Measurements from ENCODE around the gene POPDC2.

POPDC2 gene

DNA sequence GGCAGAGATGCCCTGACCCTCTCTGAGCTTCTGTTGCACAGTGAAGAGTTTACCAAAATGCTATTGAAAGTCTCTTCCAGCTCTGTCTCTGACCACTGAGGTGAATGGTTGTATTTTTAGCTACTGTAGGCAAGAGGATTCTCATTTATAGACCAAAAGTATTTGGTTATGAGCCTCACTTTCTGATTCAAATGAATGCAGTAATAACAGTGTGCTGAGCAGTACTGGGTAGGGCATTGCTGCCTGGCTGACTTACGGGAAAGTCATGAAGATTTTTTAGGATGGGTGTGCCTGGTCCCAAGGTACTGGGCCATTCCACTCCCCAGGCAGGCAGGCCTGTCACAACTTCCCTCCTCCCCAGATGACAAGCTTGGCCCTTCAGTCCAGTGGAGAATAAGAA is 47.2 kb downstream of the POPDC2 start:
- TF ChIP-seq, protein P1, sequence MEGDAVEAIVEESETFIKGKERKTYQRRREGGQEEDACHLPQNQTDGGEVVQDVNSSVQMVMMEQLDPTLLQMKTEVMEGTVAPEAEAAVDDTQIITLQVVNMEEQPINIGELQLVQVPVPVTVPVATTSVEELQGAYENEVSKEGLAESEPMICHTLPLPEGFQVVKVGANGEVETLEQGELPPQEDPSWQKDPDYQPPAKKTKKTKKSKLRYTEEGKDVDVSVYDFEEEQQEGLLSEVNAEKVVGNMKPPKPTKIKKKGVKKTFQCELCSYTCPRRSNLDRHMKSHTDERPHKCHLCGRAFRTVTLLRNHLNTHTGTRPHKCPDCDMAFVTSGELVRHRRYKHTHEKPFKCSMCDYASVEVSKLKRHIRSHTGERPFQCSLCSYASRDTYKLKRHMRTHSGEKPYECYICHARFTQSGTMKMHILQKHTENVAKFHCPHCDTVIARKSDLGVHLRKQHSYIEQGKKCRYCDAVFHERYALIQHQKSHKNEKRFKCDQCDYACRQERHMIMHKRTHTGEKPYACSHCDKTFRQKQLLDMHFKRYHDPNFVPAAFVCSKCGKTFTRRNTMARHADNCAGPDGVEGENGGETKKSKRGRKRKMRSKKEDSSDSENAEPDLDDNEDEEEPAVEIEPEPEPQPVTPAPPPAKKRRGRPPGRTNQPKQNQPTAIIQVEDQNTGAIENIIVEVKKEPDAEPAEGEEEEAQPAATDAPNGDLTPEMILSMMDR (conservative IDR thresholded peaks at IDR 0.05; ENCODE audit: low read length): no peak
- no peak for DNase-seq (ENCODE audit: low read depth)
- no peak overlapping the region for H3K4me3 ChIP-seq (ENCODE audit: low read length)

DNA sequence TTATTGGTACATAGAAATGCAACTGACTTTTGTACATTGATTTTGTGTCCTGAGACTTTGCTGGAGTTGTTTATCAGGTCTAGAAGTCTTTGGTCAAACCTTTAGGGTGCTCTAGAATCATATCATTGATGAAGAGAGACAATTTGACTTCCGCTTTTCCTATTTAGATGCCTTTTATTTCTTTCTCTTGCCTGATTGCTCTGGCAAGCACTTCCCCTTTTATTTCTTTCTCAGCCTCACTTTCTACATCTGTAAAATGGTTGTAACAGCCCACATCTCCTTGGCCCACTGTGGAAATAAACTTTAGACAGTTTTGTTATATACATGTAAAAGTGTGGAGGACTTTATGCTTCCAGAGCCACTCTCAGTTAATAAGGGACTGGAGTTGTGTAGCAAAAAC is 48.7 kb downstream of the POPDC2 start:
- no peak overlapping the region for H3K4me3 ChIP-seq (ENCODE audit: low read length)
- DNase-seq (ENCODE audit: low read depth): no peak
- TF ChIP-seq, protein P1 (conservative IDR thresholded peaks at IDR 0.05; ENCODE audit: low read length): no peak

DNA sequence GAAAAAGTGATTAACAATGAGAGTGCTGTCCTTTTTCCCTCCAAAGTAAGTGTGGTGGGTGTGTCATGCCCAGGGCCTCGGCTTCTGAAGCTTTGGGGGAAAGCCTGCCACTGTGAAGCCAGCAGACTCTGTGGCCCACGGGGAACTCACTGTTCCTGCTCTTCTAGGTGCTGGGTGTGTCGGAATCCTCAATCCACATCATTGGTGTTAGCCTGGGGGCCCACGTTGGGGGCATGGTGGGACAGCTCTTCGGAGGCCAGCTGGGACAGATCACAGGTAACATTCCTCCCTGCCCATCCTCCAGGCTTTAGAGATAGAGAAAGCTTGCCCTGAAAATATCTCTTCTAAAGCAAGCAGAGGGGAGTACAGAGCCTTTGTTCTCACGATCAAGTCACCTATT is 51.1 kb downstream of the POPDC2 start:
- TF ChIP-seq, protein P1 (conservative IDR thresholded peaks at IDR 0.05; ENCODE audit: low read length): no peak
- H3K4me3 ChIP-seq (ENCODE audit: low read length): no peak overlapping the region
- no peak for DNase-seq (ENCODE audit: low read depth)

DNA sequence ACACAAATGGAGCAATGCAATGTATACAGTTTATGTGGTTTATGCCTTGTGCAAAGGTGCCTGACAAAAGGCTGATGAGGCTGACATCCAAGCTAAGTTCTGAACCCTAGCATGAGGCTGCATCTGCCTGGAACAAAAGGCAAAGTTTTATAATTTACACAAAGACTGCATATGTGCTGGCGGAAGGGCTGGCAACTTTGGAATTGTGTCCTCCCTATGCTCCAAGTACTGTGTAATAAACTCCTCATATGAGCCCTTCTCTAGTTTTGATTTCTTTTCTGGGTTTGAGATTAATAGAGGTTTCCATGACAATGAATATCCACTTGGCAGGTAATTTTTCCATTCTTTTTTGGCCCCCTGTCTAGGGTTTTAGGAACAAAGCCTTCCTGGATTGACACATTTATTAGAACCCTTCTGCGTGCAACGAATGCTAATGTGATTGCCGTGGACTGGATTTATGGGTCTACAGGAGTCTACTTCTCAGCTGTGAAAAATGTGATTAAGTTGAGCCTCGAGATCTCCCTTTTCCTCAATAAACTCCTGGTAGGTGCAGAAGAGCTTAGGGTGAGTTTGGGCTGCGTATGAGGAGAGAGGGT is 51.9 kb downstream of the POPDC2 start:
- TF ChIP-seq, protein P1 (conservative IDR thresholded peaks at IDR 0.05; ENCODE audit: low read length): no peak

DNA sequence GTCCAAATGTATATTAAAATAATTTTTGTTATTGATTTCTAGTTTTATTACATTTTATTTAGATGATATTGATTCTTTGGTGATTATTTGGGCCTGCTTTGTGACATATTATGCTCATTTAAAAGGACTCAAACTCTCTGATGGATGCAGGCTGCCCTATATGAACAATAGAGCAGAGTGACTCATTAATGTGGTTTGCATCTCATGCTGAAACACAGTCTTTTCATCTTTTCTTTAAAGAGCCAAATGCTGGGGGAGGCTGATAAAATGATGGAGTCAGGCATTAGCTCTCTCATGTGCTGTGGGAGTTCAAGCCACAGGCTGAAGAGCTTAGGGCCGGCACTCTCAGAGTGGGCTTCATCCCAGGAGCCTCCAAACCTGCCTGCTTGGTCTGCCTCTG is 55.5 kb downstream of the POPDC2 start:
- TF ChIP-seq, protein P1 (conservative IDR thresholded peaks at IDR 0.05; ENCODE audit: low read length): no peak
- peak; percentile 34 for DNase-seq (ENCODE audit: low read depth)

More for the DNA sequence above, 51.9 kb downstream of the POPDC2 start:
- no peak for DNase-seq (ENCODE audit: low read depth)
- no peak overlapping the region for H3K4me3 ChIP-seq (ENCODE audit: low read length)

DNA sequence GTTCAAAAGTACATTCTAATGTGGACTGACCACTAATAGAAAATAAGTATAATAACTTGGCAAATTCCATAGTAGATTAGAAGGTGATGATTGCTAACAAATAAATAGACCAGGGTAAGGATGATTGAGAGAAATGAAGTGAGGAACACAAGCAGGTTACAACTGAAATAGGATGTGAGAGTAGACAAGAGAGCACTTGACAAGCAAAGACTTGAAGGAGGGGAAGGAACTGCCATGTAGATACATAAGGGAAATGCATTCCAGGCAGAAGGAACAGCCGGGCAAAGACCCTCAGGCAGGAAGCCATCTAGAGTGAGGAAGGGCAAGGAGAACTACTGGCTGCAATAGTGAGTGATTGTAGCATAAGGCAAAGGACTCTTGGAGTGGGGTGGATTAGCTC is 57.7 kb downstream of the POPDC2 start:
- no peak for DNase-seq (ENCODE audit: low read depth)
- TF ChIP-seq, protein P1 (conservative IDR thresholded peaks at IDR 0.05; ENCODE audit: low read length): no peak
- H3K4me3 ChIP-seq (ENCODE audit: low read length): no peak overlapping the region

More for the DNA sequence above, 55.5 kb downstream of the POPDC2 start:
- no peak overlapping the region for H3K4me3 ChIP-seq (ENCODE audit: low read length)

DNA sequence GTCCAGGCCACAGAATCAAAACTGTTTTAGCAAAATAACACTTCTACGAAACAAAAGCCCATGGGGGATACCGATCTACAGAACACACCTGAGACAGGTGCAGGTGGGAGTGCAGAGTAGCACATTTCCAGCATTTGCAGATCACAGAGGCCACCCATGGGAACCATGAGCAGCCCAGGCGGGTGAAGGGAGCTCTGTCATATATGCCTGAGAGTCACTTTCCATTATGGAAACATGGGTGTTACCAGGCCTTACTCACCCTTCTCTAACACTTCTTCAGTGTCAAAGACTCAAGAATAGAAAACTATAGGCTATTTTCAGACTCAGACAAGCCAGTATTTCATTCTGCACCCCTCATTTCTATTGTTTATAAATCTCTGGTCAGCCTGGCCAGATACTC is 59.2 kb downstream of the POPDC2 start:
- no peak for DNase-seq (ENCODE audit: low read depth)
- H3K4me3 ChIP-seq (ENCODE audit: low read length): no peak overlapping the region
- TF ChIP-seq, protein P1 (conservative IDR thresholded peaks at IDR 0.05; ENCODE audit: low read length): no peak
